Measurements from ENCODE around the gene KRTAP10-2.
"Not testable (repeated sequence)": the region's sequence is repeated elsewhere in the genome, so short reads cannot be mapped to it uniquely, and the experiment has no call there.

KRTAP10-2 gene, protein sequence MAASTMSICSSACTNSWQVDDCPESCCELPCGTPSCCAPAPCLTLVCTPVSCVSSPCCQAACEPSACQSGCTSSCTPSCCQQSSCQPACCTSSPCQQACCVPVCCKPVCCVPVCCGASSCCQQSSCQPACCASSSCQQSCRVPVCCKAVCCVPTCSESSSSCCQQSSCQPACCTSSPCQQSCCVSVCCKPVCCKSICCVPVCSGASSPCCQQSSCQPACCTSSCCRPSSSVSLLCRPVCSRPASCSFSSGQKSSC

GRCh38 chr21:44551340-44551961 is at the start of gene KRTAP10-2:
KRTAP10-2 (minus strand) TSS chr21:44551505; CDS start chr21:44551458, 47 bp downstream.
- DNase-seq = no peak

DNA sequence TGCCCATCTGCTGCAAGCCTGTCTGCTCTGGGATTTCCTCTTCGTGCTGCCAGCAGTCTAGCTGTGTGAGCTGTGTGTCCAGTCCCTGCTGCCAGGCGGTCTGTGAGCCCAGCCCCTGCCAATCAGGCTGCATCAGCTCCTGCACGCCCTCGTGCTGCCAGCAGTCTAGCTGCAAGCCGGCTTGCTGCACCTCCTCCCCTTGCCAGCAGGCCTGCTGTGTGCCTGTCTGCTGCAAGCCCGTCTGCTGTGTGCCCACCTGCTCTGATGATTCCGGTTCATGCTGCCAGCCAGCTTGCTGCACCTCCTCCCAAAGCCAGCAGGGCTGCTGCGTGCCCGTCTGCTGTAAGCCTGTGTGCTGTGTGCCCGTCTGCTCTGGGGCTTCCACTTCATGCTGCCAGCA is 49.8 kb upstream of the KRTAP10-2 start:
- DNase-seq = not testable (repeated sequence)

DNA sequence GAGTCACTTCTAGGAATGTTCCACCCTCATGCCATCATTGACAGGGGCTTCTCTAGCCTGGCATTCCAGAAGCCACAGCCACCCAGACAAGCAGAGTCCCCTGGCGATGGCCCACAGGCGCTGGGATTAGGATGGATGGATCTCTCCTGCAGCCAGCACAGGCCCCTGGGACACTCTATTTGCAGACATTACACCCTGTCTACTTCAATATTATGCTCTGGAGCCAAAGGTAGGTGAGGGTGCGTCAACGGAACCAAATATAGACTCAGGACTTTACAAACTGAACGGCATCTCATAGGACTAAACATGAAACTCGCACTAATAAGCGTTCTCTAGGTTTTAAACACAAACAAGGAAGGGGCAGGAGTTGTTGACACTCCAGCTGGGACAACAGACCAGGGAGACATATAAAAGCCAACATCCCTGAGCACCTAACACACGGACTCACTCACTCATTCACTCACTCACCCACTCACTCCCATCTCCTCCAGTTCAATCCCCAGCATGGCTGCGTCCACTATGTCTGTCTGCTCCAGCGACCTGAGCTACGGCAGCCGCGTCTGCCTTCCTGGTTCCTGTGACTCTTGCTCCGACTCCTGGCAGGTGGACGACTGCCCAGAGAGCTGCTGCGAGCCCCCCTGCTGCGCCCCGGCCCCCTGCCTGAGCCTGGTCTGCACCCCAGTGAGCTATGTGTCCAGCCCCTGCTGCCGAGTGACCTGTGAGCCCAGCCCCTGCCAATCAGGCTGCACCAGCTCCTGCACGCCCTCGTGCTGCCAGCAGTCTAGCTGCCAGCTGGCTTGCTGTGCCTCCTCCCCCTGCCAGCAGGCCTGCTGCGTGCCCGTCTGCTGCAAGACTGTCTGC is 49.0 kb upstream of the KRTAP10-2 start, which contains the start of gene KRTAP10-7:
Gene KRTAP10-7, plus strand, starts transcription at position 480 of the 861 bp plus-strand sequence. Its CDS starts 25 bp downstream, at position 505.
- DNase-seq = not testable (repeated sequence)

GRCh38 chr21:44599264-44600029 is 48.1 kb upstream of the KRTAP10-2 start:
- DNase-seq = no peak

- no peak for DNase-seq
Observed at GRCh38 chr21:44598061-44598460, 46.8 kb upstream of the KRTAP10-2 start.

GRCh38 chr21:44596068-44596725 is 44.9 kb upstream of the KRTAP10-2 start:
- DNase-seq = no peak

- DNase-seq = no peak
Observed at GRCh38 chr21:44595524-44595923, 44.2 kb upstream of the KRTAP10-2 start.

DNA sequence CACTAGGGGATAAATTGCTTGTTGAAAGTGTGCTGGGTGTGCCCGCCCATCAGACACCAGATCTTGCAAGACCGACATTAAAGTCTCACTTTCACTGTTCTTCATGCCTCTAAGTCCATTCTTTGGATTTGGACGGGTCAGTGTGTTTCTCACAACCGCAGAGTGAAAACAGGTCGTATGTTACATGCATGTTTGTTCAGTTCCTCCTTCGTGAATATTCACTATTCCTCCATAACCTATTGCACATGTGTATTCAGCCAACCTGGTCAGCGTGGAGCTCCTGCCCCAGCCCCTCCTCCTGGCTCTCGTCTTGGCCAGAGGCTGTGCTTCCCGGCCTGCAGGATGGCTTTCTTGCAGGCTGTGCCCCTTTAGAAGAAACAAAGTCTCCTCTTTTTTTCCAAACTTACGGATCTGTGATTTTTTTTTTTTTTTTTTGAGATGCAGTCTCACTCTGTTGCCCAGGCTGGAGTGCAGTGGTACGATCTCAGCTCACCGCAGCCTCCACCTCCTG is 43.2 kb upstream of the KRTAP10-2 start:
- no peak for DNase-seq

GRCh38 chr21:44593598-44594405 is 42.5 kb upstream of the KRTAP10-2 start:
- DNase-seq = no peak

GRCh38 chr21:44592446-44593311 is 41.4 kb upstream of the KRTAP10-2 start, which contains the start of gene KRTAP10-6:
KRTAP10-6 (minus strand) TSS chr21:44592505; CDS start chr21:44592484, 21 bp downstream.
- no peak for DNase-seq

- not testable (repeated sequence) for DNase-seq
Observed at GRCh38 chr21:44591801-44592130, 40.5 kb upstream of the KRTAP10-2 start.

DNA sequence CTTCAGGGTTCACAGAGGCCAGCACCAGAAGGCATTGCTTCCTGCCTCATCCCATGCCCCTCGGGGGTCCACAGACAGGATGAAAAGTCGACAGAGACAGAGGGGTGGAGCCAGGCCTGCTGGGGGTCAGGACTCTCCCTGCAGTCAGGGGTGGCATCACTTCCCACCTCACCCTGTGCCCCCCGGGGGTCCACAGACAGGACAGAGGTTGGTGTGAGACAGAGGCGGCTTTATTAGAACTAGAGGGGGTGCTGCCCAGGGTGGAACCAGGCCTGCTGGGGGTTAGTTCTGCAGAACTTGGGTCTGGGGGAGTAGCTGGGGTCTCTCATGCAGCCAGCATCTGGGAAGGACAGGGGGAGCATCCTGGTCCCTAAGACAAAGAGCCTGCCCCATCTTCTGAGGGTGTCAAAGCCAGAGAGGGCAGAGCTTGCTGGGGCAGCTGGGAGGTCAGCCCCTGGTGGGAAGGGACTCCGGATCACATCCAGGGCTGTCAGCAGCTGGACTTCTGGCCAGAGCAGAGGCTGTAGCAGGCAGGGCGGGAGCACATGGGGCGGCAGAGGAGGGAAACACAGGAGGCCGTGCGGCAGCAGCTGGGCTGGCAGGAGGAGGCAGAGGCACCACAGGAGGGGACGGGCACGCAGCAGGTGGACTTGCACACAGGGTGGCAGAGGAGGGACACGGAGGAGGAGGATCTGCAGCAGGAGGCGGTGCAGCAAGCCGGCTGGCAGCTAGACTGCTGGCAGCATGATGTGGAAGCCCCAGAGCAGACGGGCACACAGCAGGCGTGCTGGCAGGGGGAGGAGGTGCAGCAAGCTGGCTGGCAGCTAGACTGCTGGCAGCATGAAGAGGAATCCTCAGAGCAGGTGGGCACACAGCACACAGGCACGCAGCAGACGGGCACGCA is 39.8 kb upstream of the KRTAP10-2 start:
- not testable (repeated sequence) for DNase-seq

GRCh38 chr21:44590311-44590721 is 39.0 kb upstream of the KRTAP10-2 start:
- no peak for DNase-seq

GRCh38 chr21:44589586-44590305 is 38.4 kb upstream of the KRTAP10-2 start:
- DNase-seq = no peak

DNA sequence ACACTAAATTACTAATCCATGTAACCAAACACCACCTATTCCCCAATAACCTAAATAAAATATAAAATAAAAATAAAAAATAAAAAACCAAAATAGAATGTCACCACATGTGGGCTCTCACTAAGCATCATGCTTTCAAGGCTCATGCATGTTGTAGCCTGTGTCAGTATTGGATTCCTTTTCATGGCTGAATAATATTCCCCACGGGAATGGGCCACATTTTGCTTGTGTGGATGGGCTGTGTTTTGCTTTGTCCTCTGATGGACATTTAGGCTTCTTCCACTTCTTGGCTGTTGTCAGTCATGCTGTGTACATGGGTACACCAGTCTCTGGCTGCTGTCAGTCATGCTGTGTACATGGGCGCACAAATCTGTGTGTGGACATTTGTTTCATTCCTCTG is 37.8 kb upstream of the KRTAP10-2 start:
- no peak for DNase-seq

DNA sequence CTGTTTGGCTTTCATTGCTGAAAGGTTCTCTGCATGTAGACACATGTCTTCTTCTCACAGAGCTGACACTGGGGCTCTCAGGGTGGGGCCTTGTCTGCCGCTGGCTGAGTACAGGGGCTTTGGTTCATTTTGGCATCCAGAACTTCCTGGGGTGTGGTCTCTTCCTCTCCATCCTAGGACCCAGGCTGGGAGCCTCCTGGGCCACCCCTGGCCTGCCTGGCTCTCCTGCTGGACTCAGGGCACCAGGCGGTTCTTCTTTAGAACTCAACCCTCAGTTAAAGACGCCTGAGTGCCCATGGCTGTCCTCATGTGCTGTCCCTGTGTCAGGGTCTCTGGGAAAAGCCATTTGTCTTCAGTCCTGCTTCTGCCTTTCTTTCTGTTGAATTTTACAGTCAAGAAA is 34.6 kb upstream of the KRTAP10-2 start:
- no peak for DNase-seq

DNA sequence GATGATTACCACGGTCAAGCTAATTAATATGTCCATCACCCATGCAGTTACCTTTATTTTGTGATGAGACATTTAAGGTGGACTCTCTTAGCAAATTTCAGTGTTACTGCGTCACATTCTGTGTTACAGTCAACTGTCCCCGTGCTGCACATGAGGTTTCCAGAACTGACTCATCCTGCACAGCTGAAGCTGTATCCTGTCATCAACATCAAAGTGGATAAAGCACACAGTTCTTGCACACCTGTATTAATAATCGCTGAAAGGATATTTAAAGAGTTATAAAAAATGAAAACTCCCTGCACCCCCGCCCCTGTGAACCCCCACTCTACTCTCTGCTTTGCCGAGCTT is 32.5 kb upstream of the KRTAP10-2 start:
- DNase-seq = no peak

DNA sequence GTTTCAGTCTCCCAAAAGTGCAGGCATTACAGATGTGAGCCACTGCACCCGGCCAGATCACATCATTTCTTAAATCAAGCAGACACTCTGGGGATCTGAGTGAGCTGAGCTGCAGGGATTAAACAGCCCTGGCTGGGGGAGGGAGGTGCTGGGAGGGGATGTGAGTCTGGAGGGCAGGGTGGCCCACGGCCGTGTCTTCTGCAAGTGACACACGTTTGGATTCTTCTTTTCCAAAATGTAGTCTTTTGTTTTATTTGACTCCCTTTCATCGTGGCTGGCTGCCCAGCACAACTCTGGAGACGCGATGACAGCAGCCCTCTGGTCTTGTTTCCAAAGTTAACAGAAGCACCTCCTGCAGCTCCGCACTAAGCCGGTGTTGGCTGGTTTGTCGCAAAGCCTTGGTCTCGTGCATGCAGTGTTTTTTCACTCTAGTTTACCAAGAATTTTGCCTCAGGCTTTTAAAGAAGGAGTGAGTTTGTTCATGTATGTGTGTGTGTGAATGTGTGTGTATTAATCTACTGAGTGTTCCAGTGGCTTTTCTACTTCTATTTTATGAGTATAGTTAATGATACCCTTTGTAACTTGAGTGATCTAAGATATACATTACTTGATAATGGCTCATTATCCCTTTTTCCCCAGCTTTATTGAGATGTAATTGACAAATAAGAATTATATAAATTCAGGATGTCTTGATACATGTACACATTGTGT is 31.9 kb upstream of the KRTAP10-2 start:
- DNase-seq = no peak

Measured in NCI-H2029 treated with DMSO at 0.1 percent for 48 hours (cell line).